Measurements from ENCODE around the gene ACAD9. TPM values are rescaled to one million over a fixed set of nuclear protein-coding genes. Genes with fewer than 3 reads are reported as not detected.

The ACAD9 gene
- total RNA-seq, 6 experiments from 2014 or later = 28.5 to 36.9 (median 28.9) TPM

DNA sequence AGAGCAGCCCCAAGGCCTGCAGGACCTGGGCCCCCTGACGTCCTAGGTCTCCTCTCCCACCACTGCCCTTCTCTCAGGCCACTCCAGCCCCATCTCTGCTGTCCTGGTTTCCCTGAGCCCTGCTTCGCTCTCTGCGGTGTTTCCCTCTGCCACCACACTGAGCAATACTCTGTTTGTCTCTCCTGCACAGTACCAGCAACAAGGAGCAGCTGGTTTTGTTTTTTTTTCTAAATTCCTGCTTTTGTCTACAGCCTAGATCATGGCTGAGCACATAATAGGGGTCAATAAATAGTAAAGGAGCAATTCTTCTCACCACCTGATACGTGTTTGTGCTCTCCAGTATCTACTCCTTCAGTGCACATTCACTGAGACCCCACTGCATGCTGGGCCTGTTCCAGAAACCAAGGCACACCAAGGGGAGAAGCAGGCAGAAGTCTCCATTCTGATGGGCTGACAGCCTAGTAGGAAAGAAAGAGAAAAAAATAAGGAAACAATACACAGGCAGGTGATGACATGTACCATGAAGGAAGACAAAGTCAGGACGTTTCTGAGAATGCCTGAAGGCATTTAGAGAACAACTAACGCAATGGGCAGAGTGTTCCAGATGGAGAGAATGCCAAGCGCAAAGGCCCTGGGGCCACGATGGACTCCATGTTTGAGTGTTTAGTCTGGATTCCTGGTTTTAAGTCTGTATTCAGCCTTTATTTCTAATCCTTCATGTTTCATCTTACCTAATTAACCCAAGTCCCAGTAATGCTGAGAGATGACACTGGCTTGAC is 6.0 kb upstream of the ACAD9 start:
- no peak for DNase-seq
- H3K9me3 ChIP-seq = no peaks in the 10 kb centered on the region
- WGBS (ENCODE audit: insufficient coverage, low coverage, low lambda C conversion rate, missing lambda C conversion rate) = 58% methylated on average over 7 of the region's 8 CpGs
- no peaks in the 10 kb centered on the region for H3K27me3 ChIP-seq
- no peak for TF ChIP-seq POLR2A (IDR thresholded peaks at IDR 0.05)
- TF ChIP-seq, protein P1, sequence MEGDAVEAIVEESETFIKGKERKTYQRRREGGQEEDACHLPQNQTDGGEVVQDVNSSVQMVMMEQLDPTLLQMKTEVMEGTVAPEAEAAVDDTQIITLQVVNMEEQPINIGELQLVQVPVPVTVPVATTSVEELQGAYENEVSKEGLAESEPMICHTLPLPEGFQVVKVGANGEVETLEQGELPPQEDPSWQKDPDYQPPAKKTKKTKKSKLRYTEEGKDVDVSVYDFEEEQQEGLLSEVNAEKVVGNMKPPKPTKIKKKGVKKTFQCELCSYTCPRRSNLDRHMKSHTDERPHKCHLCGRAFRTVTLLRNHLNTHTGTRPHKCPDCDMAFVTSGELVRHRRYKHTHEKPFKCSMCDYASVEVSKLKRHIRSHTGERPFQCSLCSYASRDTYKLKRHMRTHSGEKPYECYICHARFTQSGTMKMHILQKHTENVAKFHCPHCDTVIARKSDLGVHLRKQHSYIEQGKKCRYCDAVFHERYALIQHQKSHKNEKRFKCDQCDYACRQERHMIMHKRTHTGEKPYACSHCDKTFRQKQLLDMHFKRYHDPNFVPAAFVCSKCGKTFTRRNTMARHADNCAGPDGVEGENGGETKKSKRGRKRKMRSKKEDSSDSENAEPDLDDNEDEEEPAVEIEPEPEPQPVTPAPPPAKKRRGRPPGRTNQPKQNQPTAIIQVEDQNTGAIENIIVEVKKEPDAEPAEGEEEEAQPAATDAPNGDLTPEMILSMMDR (IDR thresholded peaks at IDR 0.05) = no peak
- H3K4me1 ChIP-seq = peaks cover 0 to 7% (median 3%) of the 10 kb centered on the region in 4 donors
- no peaks in the 10 kb centered on the region for H3K36me3 ChIP-seq
- H3K4me3 ChIP-seq = no peak overlapping the region
- H3K27ac ChIP-seq = no peak overlapping the region
- no peak for ATAC-seq
- intact Hi-C loops (cut with DNase I) = no loop called here

DNA sequence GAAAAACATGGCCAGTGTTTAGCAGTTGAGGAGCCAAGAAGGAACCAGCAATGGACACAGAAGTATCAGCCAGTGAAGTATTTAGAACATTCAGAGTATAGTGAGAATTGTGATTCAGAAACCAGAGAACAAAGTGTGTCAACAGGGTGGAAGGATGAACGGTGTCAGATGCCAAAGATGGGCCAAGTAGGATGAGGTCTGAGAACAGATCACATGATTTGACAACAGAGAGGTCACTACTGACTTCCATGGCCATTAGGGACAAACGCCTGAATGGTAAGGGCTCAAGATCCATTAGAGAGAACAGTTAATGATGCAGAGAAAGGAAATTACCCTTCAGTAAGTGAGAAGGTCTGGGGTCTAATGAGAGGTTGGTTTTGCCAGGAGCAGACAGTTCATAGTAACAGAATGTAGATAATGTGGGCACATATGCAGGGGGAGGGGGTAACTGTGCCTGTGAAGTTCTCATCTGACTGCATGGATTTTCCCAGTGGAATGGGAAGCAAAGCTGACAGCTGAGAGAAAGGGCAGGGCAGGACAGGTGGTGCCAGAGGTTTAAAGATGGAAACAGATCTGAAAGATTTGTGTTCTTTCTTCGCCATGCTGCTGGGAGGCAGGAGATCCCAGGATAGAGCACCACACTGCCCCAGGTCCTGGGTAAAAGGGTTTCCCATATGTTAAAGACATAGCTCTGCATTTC is 4.8 kb upstream of the ACAD9 start:
- no peak for ATAC-seq
- H3K36me3 ChIP-seq = no peaks in the 10 kb centered on the region
- H3K4me3 ChIP-seq = no peak overlapping the region
- no peaks in the 10 kb centered on the region for H3K9me3 ChIP-seq
- TF ChIP-seq, protein P1 (IDR thresholded peaks at IDR 0.05) = no peak
- no peak for TF ChIP-seq POLR2A (IDR thresholded peaks at IDR 0.05)
- H3K27me3 ChIP-seq = no peaks in the 10 kb centered on the region
- DNase-seq = no peak
- H3K27ac ChIP-seq = no peak overlapping the region
- WGBS (ENCODE audit: insufficient coverage, low coverage, low lambda C conversion rate, missing lambda C conversion rate) = 64% methylated on average over 3 of the region's 3 CpGs
- intact Hi-C loops (cut with DNase I) = no loop called here
- peaks cover 0 to 8% (median 3%) of the 10 kb centered on the region in 4 donors for H3K4me1 ChIP-seq

DNA sequence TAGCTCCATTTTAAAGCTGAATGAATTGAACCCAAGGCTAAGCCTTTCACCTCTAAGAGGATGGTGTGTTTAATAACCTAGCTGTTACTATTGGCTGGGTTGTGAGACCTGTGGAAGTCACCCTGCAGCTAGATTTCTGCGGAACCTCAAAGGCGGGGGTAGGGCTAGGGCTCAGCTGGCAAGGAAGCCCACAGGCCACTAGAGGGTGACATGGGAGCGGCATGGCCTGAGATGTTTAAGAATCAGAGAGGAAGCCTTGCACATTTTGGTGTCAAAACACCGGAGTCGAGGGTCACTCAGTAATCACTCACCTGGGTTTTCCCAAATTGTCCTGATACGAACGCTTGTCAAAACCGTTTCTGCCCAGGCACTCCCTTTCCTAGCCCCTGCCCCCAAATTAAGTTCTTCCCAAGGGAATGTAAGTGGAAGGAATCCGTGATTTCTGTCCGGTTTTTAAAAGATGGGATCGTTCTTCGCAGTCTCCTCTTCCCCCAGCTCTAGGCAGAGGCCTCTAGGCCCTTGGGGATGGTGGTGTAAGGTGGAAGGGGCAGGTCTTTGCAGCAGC is 3.8 kb upstream of the ACAD9 start:
- Histone ChIP-seq H3K27me3 (no peaks in the 10 kb centered on the region), H3K27ac (no peak overlapping the region), H3K36me3 (no peaks in the 10 kb centered on the region), H3K4me1 (peaks cover 0 to 15% (median 3%) of the 10 kb centered on the region in 4 donors), H3K9me3 (no peaks in the 10 kb centered on the region), H3K4me3 (no peak overlapping the region)
- intact Hi-C loops (cut with DNase I) = no loop called here
- DNase-seq = peak; percentile 67 to 69 (median 68)
- ATAC-seq = peak; percentile 40 to 59 (median 52)
- WGBS (ENCODE audit: insufficient coverage, low coverage, low lambda C conversion rate, missing lambda C conversion rate) = 31% methylated on average over 9 of the region's 12 CpGs
- TF ChIP-seq, protein P1 (IDR thresholded peaks at IDR 0.05) = peak; percentile 41 to 75 (median 64)
- TF ChIP-seq POLR2A (IDR thresholded peaks at IDR 0.05) = no peak

DNA sequence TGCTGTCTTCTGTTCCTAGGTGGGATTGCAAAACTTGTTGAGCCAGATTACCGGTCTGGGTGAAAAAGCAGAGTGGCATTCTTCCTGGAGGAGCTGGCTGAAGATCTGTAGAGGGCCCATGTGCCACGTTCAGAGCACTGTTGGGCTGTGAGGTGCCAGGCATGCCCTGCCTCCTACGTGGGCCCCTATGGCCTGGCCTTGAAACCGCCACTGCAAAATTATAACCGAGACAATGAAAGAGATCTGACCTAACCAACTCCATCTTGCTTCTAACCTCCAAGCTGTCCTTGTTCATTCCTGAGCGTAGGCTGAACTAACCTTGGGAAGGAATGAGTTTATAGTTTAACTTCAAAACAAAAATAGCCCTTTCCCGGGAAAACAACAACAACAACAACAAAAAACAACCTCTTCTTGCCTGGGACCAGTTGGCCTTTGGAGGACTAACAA is 1.4 kb upstream of the ACAD9 start:
- ATAC-seq (no peak), DNase-seq (no peak)
- H3K9me3 ChIP-seq = no peaks in the 10 kb centered on the region
- no peaks in the 10 kb centered on the region for H3K36me3 ChIP-seq
- H3K27ac ChIP-seq = peak overlapping the region in 2 of 3 donors; percentile 87 to 92
- H3K27me3 ChIP-seq = no peaks in the 10 kb centered on the region
- WGBS (ENCODE audit: insufficient coverage, low coverage, low lambda C conversion rate, missing lambda C conversion rate) = 85% methylated on average over 2 of the region's 7 CpGs
- peaks cover 0 to 29% (median 3%) of the 10 kb centered on the region in 4 donors for H3K4me1 ChIP-seq
- peak overlapping the region in 2 of 3 donors; percentile 77 to 88 for H3K4me3 ChIP-seq
- TF ChIP-seq POLR2A (IDR thresholded peaks at IDR 0.05) = no peak
- TF ChIP-seq, protein P1 (IDR thresholded peaks at IDR 0.05) = no peak
- intact Hi-C loops (cut with DNase I) = no loop called here
